ENCODE measurements around the gene GYS2. TPM values are rescaled to one million over a fixed set of nuclear protein-coding genes. Genes with fewer than 3 reads are reported as not detected.

Gene GYS2
- total RNA-seq, 1 donor from 2014 or later: not detected

DNA sequence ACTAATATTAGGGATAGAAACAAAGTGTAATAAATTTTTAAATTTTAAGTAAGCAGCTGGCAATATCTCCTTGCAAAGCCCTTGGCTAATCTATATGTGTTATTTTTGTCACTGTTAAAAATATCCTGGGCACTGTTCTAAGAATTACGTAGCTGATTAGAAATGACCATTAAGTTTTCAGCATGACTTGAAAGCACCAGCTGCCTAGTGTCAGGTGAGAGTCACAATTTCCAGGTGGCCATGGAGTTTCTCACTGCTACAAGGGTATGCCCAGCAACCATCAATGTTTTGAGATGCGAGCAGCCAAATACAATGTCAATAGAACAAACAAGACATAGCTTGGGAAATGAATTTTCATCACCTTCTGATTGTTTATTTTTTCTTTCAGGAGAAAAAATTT, 23.3 kb upstream of the GYS2 start:
- Histone ChIP-seq H3K4me2 (ENCODE audit: low read length) (no peak overlapping the region), H3K9me3 (ENCODE audit: insufficient read depth, low read depth, low read length) (no peaks in the 10 kb centered on the region), H3K9ac (ENCODE audit: low read length) (no peak overlapping the region), H3K27ac (ENCODE audit: low read depth, low read length) (no peak overlapping the region), H3K4me1 (ENCODE audit: insufficient read depth, low read length) (no peaks in the 10 kb centered on the region), H3K4me3 (ENCODE audit: insufficient read depth, low read depth, low read length) (no peak overlapping the region), H3K27me3 (ENCODE audit: insufficient read depth, low read length) (no peaks in the 10 kb centered on the region), H4K20me1 (ENCODE audit: insufficient read depth, low read length) (no peaks in the 10 kb centered on the region), H2AFZ (ENCODE audit: low read depth, low read length) (no peak overlapping the region), H3K36me3 (ENCODE audit: insufficient read depth, low read length) (no peaks in the 10 kb centered on the region), H3K79me2 (ENCODE audit: insufficient read depth, low read length) (no peaks in the 10 kb centered on the region)
- DNase-seq (ENCODE audit: low read depth) (no peak), FAIRE-seq (no peak)
- no peak overlapping the region for H3K4me3 Mint-ChIP-seq (ENCODE audit: unreplicated experiment)
- H3K4me1 Mint-ChIP-seq (ENCODE audit: low read depth, unreplicated experiment): no peaks in the 10 kb centered on the region
- H3K36me3 Mint-ChIP-seq (ENCODE audit: low read depth, unreplicated experiment): peaks cover 2% of the 10 kb centered on the region
- TF ChIP-seq EZH2 (IDR thresholded peaks at IDR 0.05; ENCODE audit: insufficient read depth, low read length): no peak
- TF ChIP-seq, protein P1, sequence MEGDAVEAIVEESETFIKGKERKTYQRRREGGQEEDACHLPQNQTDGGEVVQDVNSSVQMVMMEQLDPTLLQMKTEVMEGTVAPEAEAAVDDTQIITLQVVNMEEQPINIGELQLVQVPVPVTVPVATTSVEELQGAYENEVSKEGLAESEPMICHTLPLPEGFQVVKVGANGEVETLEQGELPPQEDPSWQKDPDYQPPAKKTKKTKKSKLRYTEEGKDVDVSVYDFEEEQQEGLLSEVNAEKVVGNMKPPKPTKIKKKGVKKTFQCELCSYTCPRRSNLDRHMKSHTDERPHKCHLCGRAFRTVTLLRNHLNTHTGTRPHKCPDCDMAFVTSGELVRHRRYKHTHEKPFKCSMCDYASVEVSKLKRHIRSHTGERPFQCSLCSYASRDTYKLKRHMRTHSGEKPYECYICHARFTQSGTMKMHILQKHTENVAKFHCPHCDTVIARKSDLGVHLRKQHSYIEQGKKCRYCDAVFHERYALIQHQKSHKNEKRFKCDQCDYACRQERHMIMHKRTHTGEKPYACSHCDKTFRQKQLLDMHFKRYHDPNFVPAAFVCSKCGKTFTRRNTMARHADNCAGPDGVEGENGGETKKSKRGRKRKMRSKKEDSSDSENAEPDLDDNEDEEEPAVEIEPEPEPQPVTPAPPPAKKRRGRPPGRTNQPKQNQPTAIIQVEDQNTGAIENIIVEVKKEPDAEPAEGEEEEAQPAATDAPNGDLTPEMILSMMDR (IDR thresholded peaks at IDR 0.05; ENCODE audit: insufficient read depth, low read depth, low read length): no peak
- no peak overlapping the region for H3K27ac Mint-ChIP-seq (ENCODE audit: unreplicated experiment)
- peaks cover 3% of the 10 kb centered on the region for H3K27me3 Mint-ChIP-seq (ENCODE audit: low read depth, unreplicated experiment)
- peaks cover 3% of the 10 kb centered on the region for H3K9me3 Mint-ChIP-seq (ENCODE audit: unreplicated experiment)

DNA sequence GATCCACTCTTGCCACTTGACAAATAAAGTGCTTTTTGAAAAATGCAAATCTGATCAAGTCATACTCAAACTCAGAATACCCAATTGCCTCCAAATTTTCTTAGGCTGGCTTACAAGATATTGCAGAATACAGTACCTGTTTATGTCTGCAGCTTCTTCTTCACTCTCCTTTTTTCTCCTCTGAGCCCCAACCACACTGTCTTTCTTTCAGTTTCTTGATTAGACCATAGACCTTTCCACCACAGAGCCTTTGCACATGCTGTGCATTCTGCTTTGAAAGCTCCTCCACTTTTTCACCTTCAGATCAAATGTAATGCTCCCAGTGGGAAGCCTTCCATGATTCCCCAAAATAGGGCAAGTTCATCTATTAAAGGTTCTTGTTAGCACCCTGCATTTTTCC, 13.9 kb upstream of the GYS2 start:
- Histone ChIP-seq H3K27me3 (ENCODE audit: insufficient read depth, low read length) (no peaks in the 10 kb centered on the region), H3K9ac (ENCODE audit: low read length) (no peak overlapping the region), H3K9me3 (ENCODE audit: insufficient read depth, low read depth, low read length) (no peaks in the 10 kb centered on the region), H4K20me1 (ENCODE audit: insufficient read depth, low read length) (no peaks in the 10 kb centered on the region), H3K4me2 (ENCODE audit: low read length) (no peak overlapping the region), H2AFZ (ENCODE audit: low read depth, low read length) (no peak overlapping the region), H3K4me3 (ENCODE audit: insufficient read depth, low read depth, low read length) (no peak overlapping the region), H3K36me3 (ENCODE audit: insufficient read depth, low read length) (no peaks in the 10 kb centered on the region), H3K27ac (ENCODE audit: low read depth, low read length) (no peak overlapping the region), H3K4me1 (ENCODE audit: insufficient read depth, low read length) (no peaks in the 10 kb centered on the region), H3K79me2 (ENCODE audit: insufficient read depth, low read length) (no peaks in the 10 kb centered on the region)
- no peak overlapping the region for H3K27ac Mint-ChIP-seq (ENCODE audit: unreplicated experiment)
- H3K36me3 Mint-ChIP-seq (ENCODE audit: low read depth, unreplicated experiment): no peaks in the 10 kb centered on the region
- H3K4me1 Mint-ChIP-seq (ENCODE audit: low read depth, unreplicated experiment): peaks cover 10% of the 10 kb centered on the region
- TF ChIP-seq, protein P1 (IDR thresholded peaks at IDR 0.05; ENCODE audit: insufficient read depth, low read depth, low read length): no peak
- peaks cover 1% of the 10 kb centered on the region for H3K27me3 Mint-ChIP-seq (ENCODE audit: low read depth, unreplicated experiment)
- H3K4me3 Mint-ChIP-seq (ENCODE audit: unreplicated experiment): no peak overlapping the region
- no peak for DNase-seq (ENCODE audit: low read depth)
- H3K9me3 Mint-ChIP-seq (ENCODE audit: unreplicated experiment): peaks cover 2% of the 10 kb centered on the region
- FAIRE-seq: no peak

DNA sequence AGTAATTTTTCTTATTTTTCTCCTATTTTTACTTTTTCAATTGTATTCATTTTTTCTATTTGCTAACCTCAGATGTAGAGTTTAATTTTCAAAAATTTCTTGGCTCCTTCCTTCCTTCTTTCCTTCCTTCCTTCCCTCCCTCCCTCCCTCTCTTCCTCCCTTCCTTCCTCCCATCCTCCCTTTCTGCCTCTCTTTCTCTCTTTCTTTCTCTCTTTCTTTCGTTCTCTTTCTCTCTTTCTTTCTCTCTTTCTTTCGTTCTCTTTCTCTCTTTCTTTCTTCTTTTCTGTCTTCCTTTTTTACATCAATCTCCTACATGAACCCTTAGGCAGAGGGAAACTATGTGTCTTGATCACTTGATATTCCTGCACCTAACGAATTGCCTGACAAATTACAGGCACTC, 12.4 kb upstream of the GYS2 start:
- Histone ChIP-seq H3K9me3 (ENCODE audit: insufficient read depth, low read depth, low read length) (no peaks in the 10 kb centered on the region), H3K27me3 (ENCODE audit: insufficient read depth, low read length) (no peaks in the 10 kb centered on the region), H4K20me1 (ENCODE audit: insufficient read depth, low read length) (no peaks in the 10 kb centered on the region), H3K36me3 (ENCODE audit: insufficient read depth, low read length) (no peaks in the 10 kb centered on the region), H3K4me2 (ENCODE audit: low read length) (no peak overlapping the region), H3K4me1 (ENCODE audit: insufficient read depth, low read length) (no peaks in the 10 kb centered on the region), H2AFZ (ENCODE audit: low read depth, low read length) (no peak overlapping the region), H3K79me2 (ENCODE audit: insufficient read depth, low read length) (no peaks in the 10 kb centered on the region), H3K4me3 (ENCODE audit: insufficient read depth, low read depth, low read length) (no peak overlapping the region), H3K9ac (ENCODE audit: low read length) (no peak overlapping the region), H3K27ac (ENCODE audit: low read depth, low read length) (no peak overlapping the region)
- H3K36me3 Mint-ChIP-seq (ENCODE audit: low read depth, unreplicated experiment): no peaks in the 10 kb centered on the region
- peaks cover 2% of the 10 kb centered on the region for H3K9me3 Mint-ChIP-seq (ENCODE audit: unreplicated experiment)
- TF ChIP-seq EZH2 (IDR thresholded peaks at IDR 0.05; ENCODE audit: insufficient read depth, low read length): no peak
- TF ChIP-seq, protein P1 (IDR thresholded peaks at IDR 0.05; ENCODE audit: insufficient read depth, low read depth, low read length): no peak
- no peaks in the 10 kb centered on the region for H3K27me3 Mint-ChIP-seq (ENCODE audit: low read depth, unreplicated experiment)
- DNase-seq (ENCODE audit: low read depth) (no peak), FAIRE-seq (no peak)
- H3K4me3 Mint-ChIP-seq (ENCODE audit: unreplicated experiment): no peak overlapping the region
- peaks cover 10% of the 10 kb centered on the region for H3K4me1 Mint-ChIP-seq (ENCODE audit: low read depth, unreplicated experiment)
- H3K27ac Mint-ChIP-seq (ENCODE audit: unreplicated experiment): no peak overlapping the region

All from astrocyte (in vitro differentiated cells and primary cell).